ENCODE results near the gene MYO5C.

DNA sequence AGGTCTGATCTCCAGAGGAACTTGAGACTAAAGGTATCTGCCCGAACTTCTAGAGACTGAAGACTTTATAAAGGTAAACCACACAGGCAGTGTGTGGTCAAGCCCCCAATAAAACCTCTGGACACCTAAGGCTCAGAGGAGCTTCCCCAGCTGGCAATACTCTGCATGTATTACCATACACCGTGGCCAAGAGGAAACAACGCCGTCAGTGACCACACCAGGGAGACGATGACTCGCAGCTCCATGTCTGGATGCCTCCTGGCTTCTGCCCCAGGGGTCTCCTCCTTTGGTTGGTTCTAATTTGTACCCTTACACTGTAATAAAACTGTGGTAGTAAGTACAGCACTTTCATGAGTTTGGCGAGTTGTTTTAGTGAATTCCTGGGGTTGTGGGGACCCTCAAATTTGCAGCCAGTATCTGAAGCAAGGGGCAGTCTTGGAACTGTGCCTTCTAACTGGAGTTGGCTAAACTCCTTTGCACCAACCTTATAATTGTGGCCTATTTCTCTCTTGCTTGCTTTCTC is 150.9 kb downstream of the MYO5C start:
- TF ChIP-seq CTCF (IDR thresholded peaks at IDR 0.05) = no peak
- TF ChIP-seq POLR2A (IDR thresholded peaks at IDR 0.05) = no peak
- no peak for TF ChIP-seq POLR2AphosphoS5 (IDR thresholded peaks at IDR 0.05; ENCODE audit: insufficient read depth in 1 of 2, low read depth in 1 of 2)

All from vagina (tissue), 2 donors.